Measurements from ENCODE around the gene CCDC30. TPM values are rescaled to one million over a fixed set of nuclear protein-coding genes. Genes with fewer than 3 reads are reported as not detected.
"Not testable (repeated sequence)": the region's sequence is repeated elsewhere in the genome, so short reads cannot be mapped to it uniquely, and the experiment has no call there.

The CCDC30 gene
- total RNA-seq, 4 donors from 2014 or later = 0.75 to 3.7 (median 1.7) TPM

GRCh38 chr1:42601472-42601871 is 138.4 kb downstream of the CCDC30 start:
- Histone ChIP-seq H3K27me3 (no peaks in the 10 kb centered on the region), H3K9me3 (no peaks in the 10 kb centered on the region), H3K4me1 (no peaks in the 10 kb centered on the region), H3K36me3 (no peaks in the 10 kb centered on the region), H3K4me3 (no peak overlapping the region), H3K27ac (no peak overlapping the region)
- no peak for DNase-seq
- 90 to 93% methylated on average over 2 of the region's 2 CpGs for WGBS, 2 donors (ENCODE audit: low coverage in 1 of 2)
- intact Hi-C loops (cut with DNase I; ENCODE audit: low total_unique reads) = no loop called here
- TF ChIP-seq EP300 (IDR thresholded peaks at IDR 0.05; ENCODE audit: low read depth) = no peak
- TF ChIP-seq CTCF (IDR thresholded peaks at IDR 0.05) = no peak
- no peak for TF ChIP-seq POLR2A (IDR thresholded peaks at IDR 0.05)
- TF ChIP-seq POLR2AphosphoS5 (IDR thresholded peaks at IDR 0.05) = no peak
- in situ Hi-C loops (cut with MboI; ENCODE audit: low pct_ligation_motif_present in 1 of 4, low pct_unique_long_range_greater_than_20kb in 1 of 4, low sequenced_read_pairs in 3 of 4) = no loop called here

GRCh38 chr1:42613803-42614131 is 150.7 kb downstream of the CCDC30 start:
- Histone ChIP-seq H3K27me3 (no peaks in the 10 kb centered on the region), H3K36me3 (no peaks in the 10 kb centered on the region), H3K4me3 (no peak overlapping the region), H3K27ac (no peak overlapping the region), H3K4me1 (no peaks in the 10 kb centered on the region), H3K9me3 (no peaks in the 10 kb centered on the region)
- no peak for DNase-seq
- WGBS, 2 donors (ENCODE audit: low coverage in 1 of 2) = 69 to 76% methylated on average over 2 to 4 of the region's 4 CpGs
- in situ Hi-C loops (cut with MboI; ENCODE audit: low pct_ligation_motif_present in 1 of 4, low pct_unique_long_range_greater_than_20kb in 1 of 4, low sequenced_read_pairs in 3 of 4) (no loop called here), intact Hi-C loops (cut with DNase I; ENCODE audit: low total_unique reads) (no loop called here)
- TF ChIP-seq EP300 (IDR thresholded peaks at IDR 0.05; ENCODE audit: low read depth) (no peak), CTCF (IDR thresholded peaks at IDR 0.05) (no peak), POLR2AphosphoS5 (IDR thresholded peaks at IDR 0.05) (no peak), POLR2A (IDR thresholded peaks at IDR 0.05) (no peak)

- no peaks in the 10 kb centered on the region for H3K4me1 ChIP-seq
- H3K36me3 ChIP-seq = no peaks in the 10 kb centered on the region
- no peak overlapping the region for H3K27ac ChIP-seq
- DNase-seq = no peak
- 70 to 73% methylated on average over 2 of the region's 2 CpGs for WGBS, 2 donors (ENCODE audit: low coverage in 1 of 2)
- TF ChIP-seq POLR2AphosphoS5 (IDR thresholded peaks at IDR 0.05) (no peak), EP300 (IDR thresholded peaks at IDR 0.05; ENCODE audit: low read depth) (no peak), CTCF (IDR thresholded peaks at IDR 0.05) (no peak), POLR2A (IDR thresholded peaks at IDR 0.05) (no peak)
- intact Hi-C loops (cut with DNase I; ENCODE audit: low total_unique reads) = no loop called here
- H3K27me3 ChIP-seq = no peaks in the 10 kb centered on the region
- no peak overlapping the region for H3K4me3 ChIP-seq
- in situ Hi-C loops (cut with MboI; ENCODE audit: low pct_ligation_motif_present in 1 of 4, low pct_unique_long_range_greater_than_20kb in 1 of 4, low sequenced_read_pairs in 3 of 4) = no loop called here
- no peaks in the 10 kb centered on the region for H3K9me3 ChIP-seq
These were observed 155.8 kb downstream of the CCDC30 start for GRCh38 chr1:42618866-42619265.

GRCh38 chr1:42620307-42620706 is 157.2 kb downstream of the CCDC30 start:
- Histone ChIP-seq H3K36me3 (no peaks in the 10 kb centered on the region), H3K27me3 (no peaks in the 10 kb centered on the region), H3K9me3 (no peaks in the 10 kb centered on the region), H3K4me3 (no peak overlapping the region), H3K27ac (no peak overlapping the region), H3K4me1 (no peaks in the 10 kb centered on the region)
- no peak for TF ChIP-seq POLR2A (IDR thresholded peaks at IDR 0.05)
- TF ChIP-seq CTCF (IDR thresholded peaks at IDR 0.05) = no peak
- no peak for TF ChIP-seq POLR2AphosphoS5 (IDR thresholded peaks at IDR 0.05)
- TF ChIP-seq EP300 (IDR thresholded peaks at IDR 0.05; ENCODE audit: low read depth) = no peak
- WGBS, 2 donors (ENCODE audit: low coverage in 1 of 2) = 23 to 33% methylated on average over 2 of the region's 2 CpGs
- DNase-seq = no peak
- intact Hi-C loops (cut with DNase I; ENCODE audit: low total_unique reads) (no loop called here), in situ Hi-C loops (cut with MboI; ENCODE audit: low pct_ligation_motif_present in 1 of 4, low pct_unique_long_range_greater_than_20kb in 1 of 4, low sequenced_read_pairs in 3 of 4) (no loop called here)

- H3K36me3 ChIP-seq; in situ Hi-C loops (cut with MboI; ENCODE audit: low pct_ligation_motif_present in 1 of 4, low pct_unique_long_range_greater_than_20kb in 1 of 4, low sequenced_read_pairs in 3 of 4); H3K27me3 ChIP-seq; H3K4me3 ChIP-seq; intact Hi-C loops (cut with DNase I; ENCODE audit: low total_unique reads); H3K4me1 ChIP-seq; DNase-seq; H3K27ac ChIP-seq; H3K9me3 ChIP-seq: not testable (repeated sequence)
- 87 to 94% methylated on average over 3 to 4 of the region's 4 CpGs for WGBS, 2 donors (ENCODE audit: low coverage in 1 of 2)
These were observed 158.1 kb downstream of the CCDC30 start for GRCh38 chr1:42621180-42621579.

GRCh38 chr1:42627205-42627604 is 164.1 kb downstream of the CCDC30 start:
- in situ Hi-C loops (cut with MboI; ENCODE audit: low pct_ligation_motif_present in 1 of 4, low pct_unique_long_range_greater_than_20kb in 1 of 4, low sequenced_read_pairs in 3 of 4); H3K4me1 ChIP-seq; DNase-seq; H3K27me3 ChIP-seq; intact Hi-C loops (cut with DNase I; ENCODE audit: low total_unique reads); H3K9me3 ChIP-seq; H3K36me3 ChIP-seq; H3K27ac ChIP-seq; H3K4me3 ChIP-seq: not testable (repeated sequence)
- 59 to 81% methylated on average over 2 to 3 of the region's 3 CpGs for WGBS, 2 donors (ENCODE audit: low coverage in 1 of 2)

All from transverse colon (tissue), 4 donors.